ENCODE data around the gene SLC22A4.

SLC22A4 gene

DNA sequence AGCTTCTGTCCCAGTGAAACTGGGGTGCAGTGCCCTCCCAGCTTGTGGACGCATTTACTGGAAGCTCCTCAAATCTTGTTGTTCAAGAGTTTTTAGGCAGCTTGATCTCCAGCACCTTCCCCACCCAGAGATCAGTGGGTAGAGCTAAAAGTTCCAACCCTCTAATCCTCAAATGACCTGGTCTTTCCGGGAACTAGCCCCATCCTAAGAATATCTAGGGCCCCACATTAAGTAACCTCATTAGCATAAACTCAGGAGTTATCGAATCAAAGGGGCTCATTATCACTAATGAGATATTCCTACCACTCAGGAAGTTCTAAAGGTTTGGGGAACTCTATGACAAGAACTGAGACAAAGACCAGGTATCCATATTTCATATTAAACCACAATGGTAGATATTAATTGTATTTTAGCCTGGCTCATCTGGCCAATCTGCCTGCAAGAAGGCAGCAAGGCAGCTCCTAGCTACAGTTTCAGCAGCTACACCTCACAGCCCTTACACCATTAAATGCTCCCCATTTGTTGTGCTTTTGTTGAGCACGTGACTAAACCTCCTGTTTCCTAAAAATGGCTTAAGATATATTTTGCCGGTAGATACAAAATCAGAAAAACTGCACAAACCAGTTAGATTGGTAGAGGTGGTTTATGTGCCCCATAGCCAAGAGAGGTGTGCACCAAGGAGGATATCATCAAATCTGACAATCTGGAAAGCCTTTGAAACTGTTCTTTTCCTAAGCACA is 50.8 kb downstream of the SLC22A4 start:
- no peak for TF ChIP-seq EGR1 (IDR thresholded peaks at IDR 0.05)
- no peak for TF ChIP-seq CEBPB (IDR thresholded peaks at IDR 0.05)
- no peak for TF ChIP-seq USF1 (IDR thresholded peaks at IDR 0.05)
- no peak for TF ChIP-seq REST (IDR thresholded peaks at IDR 0.05; ENCODE audit: low read depth)

GRCh38 chr5:132353486-132353995 is 59.3 kb downstream of the SLC22A4 start:
- TF ChIP-seq NFIC (IDR thresholded peaks at IDR 0.05), result no peak
- no peak for TF ChIP-seq FOXM1 (IDR thresholded peaks at IDR 0.05; ENCODE audit: borderline replicate concordance, low read depth)
- no peak for TF ChIP-seq CEBPB (IDR thresholded peaks at IDR 0.05)
- TF ChIP-seq EGR1 (IDR thresholded peaks at IDR 0.05), result no peak
- TF ChIP-seq YY1 (IDR thresholded peaks at IDR 0.05; ENCODE audit: low read depth), result no peak
- no peak for TF ChIP-seq RAD21 (IDR thresholded peaks at IDR 0.05; ENCODE audit: low read depth)
- no peak for TF ChIP-seq MAX (IDR thresholded peaks at IDR 0.05)
- TF ChIP-seq TCF12 (IDR thresholded peaks at IDR 0.05; ENCODE audit: low read depth), result no peak
- TF ChIP-seq TAF1 (IDR thresholded peaks at IDR 0.05; ENCODE audit: low read depth), result no peak

DNA sequence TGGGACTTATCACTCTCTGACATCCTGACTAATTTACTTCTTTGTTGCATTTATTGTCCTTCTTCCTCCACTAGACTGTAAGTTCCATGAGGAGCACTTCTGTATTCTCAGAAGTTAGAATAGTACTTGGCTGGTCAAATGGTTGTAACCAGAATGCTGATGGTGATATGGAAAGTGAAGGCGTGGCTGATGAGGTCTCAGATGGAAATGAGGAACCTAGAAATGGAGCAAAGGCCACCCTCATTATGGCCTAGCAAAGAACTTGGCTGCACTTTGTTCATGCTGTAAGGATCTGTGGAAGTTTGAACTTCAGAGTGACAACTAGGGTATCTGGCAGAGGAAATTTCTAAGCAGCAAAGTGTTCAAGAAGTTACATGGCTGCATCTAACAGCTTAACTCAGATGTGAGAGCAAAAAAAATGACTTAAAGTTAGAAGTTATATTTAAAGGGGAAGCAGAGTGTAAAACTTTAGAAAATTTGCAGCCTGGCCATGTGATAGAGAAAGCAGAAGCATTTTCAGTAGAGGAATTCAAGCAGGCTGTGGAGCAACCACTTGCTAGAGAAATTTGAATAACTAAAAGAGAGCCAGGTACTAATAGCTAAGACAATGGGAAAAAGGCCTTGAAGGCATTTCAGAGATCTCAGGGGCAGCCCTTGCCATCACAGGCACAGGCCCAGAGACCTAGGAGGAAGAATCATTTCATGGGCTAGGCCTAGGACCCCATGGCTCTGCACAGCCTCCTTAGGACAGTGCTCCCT is 60.4 kb downstream of the SLC22A4 start:
- TF ChIP-seq MAX (IDR thresholded peaks at IDR 0.05) (no peak), TCF12 (IDR thresholded peaks at IDR 0.05; ENCODE audit: low read depth) (no peak)

DNA sequence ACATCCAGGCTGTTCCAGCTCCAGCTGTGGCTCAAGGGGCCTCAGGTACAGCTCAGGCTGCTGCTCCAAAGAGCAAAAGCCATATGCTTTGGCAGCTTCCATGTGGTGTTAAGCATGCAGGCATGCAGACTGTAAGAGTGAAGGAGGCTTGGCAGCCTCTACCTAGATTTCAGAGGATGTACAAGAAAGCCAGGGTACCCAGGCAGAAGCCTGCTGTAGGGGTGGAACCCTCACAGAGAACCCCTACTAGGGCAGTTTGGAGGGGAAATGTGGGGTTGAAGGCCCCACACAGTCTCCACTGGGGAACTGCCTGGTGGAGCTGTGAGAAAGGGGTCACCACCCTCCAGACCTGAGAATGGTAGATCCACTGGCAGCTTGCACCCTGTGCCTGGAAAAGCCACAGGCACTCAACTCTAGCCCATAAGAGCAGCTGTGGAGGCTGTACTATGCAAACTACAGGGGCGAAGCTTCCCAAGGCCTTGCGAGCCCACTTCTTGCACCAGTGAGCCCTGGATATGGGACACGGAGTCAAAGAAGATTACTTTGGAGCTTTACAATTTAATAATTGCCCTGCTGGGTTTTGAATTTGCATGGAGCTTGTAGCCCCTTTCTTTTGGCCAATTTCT is 61.1 kb downstream of the SLC22A4 start:
- TF ChIP-seq CREB1 (IDR thresholded peaks at IDR 0.05; ENCODE audit: low read depth) (no peak), EGR1 (IDR thresholded peaks at IDR 0.05) (no peak), FOXM1 (IDR thresholded peaks at IDR 0.05; ENCODE audit: borderline replicate concordance, low read depth) (no peak), NFIC (IDR thresholded peaks at IDR 0.05) (no peak), TEAD4 (IDR thresholded peaks at IDR 0.05) (no peak), ZBTB7A (IDR thresholded peaks at IDR 0.05; ENCODE audit: low read depth) (no peak), MAX (IDR thresholded peaks at IDR 0.05) (no peak), YY1 (IDR thresholded peaks at IDR 0.05; ENCODE audit: low read depth) (no peak), TAF1 (IDR thresholded peaks at IDR 0.05; ENCODE audit: low read depth) (no peak), CEBPB (IDR thresholded peaks at IDR 0.05) (no peak), REST (IDR thresholded peaks at IDR 0.05; ENCODE audit: low read depth) (no peak), EP300 (IDR thresholded peaks at IDR 0.05; ENCODE audit: borderline replicate concordance) (no peak), RAD21 (IDR thresholded peaks at IDR 0.05; ENCODE audit: low read depth) (no peak), USF1 (IDR thresholded peaks at IDR 0.05) (no peak), TCF12 (IDR thresholded peaks at IDR 0.05; ENCODE audit: low read depth) (no peak)

GRCh38 chr5:132358775-132359174 is 64.6 kb downstream of the SLC22A4 start:
- TF ChIP-seq TEAD4 (IDR thresholded peaks at IDR 0.05) (no peak), CREB1 (IDR thresholded peaks at IDR 0.05; ENCODE audit: low read depth) (no peak), YY1 (IDR thresholded peaks at IDR 0.05; ENCODE audit: low read depth) (no peak), TCF12 (IDR thresholded peaks at IDR 0.05; ENCODE audit: low read depth) (no peak), TAF1 (IDR thresholded peaks at IDR 0.05; ENCODE audit: low read depth) (no peak), CEBPB (IDR thresholded peaks at IDR 0.05) (no peak), USF1 (IDR thresholded peaks at IDR 0.05) (no peak), ZBTB7A (IDR thresholded peaks at IDR 0.05; ENCODE audit: low read depth) (no peak), MAX (IDR thresholded peaks at IDR 0.05) (no peak), NFIC (IDR thresholded peaks at IDR 0.05) (no peak)

All from Ishikawa (cell line).